OCI-LY7 (cell line): ENCODE measurements around the gene TMEM54.

Experiments
- CTCF ChIP-seq: fragments of 200-600 bp; sonication (generic); conservative IDR thresholded peaks from 2 replicates; pipeline ENCODE4 v1.5.1; 2014; ENCODE audit warnings: mild to moderate bottlenecking, antibody characterized with exemption, low read length, moderate library complexity, mixed read lengths
- EZH2phosphoT487 ChIP-seq: fragments of 200-600 bp; sonication (generic); IDR thresholded peaks from 2 replicates; pipeline ENCODE4 v1.6.1; 2018; ENCODE audit warnings: low read depth, borderline replicate concordance, mild to moderate bottlenecking, mixed run types, antibody characterized with exemption, low read length, moderate library complexity, mixed read lengths

GRCh38 chr1:32861904-32862695 is 39.1 kb downstream of the TMEM54 start:
- no peak for TF ChIP-seq CTCF
- TF ChIP-seq EZH2phosphoT487: no peak
